GM23338 (cell line): Measurements from ENCODE around the gene FBN3.

Experiments
- CTCF ChIP-seq, 2 experiments: fragments of 200-600 bp in 1 of 2; sonication (generic) in 1 of 2; conservative IDR thresholded peaks; 2 replicates each; pipeline versions ENCODE4 v1.5.1 to v1.6.1; 2016 to 2017; ENCODE audit warnings: antibody characterized with exemption in 2 of 2, low read depth in 2 of 2, mild to moderate bottlenecking in 2 of 2, moderate library complexity in 1 of 2
- EZH2 ChIP-seq: fragments of 200-600 bp; sonication (generic); IDR thresholded peaks from one replicate; pipeline ENCODE4 v1.8.0; 2017; ENCODE audit warnings: antibody characterized with exemption, mild to moderate bottlenecking, low read depth; ENCODE audit not compliant: unreplicated experiment

- TF ChIP-seq CTCF (conservative IDR thresholded peaks at IDR 0.05; ENCODE audit: low read depth in 2 of 2): no peak
- no peak for TF ChIP-seq EZH2
These were observed 23.4 kb downstream of the FBN3 start for GRCh38 chr19:8126008-8126407.
